A549 (cell line): Measurements from ENCODE around the gene C16orf54. TPM values are rescaled to one million over a fixed set of nuclear protein-coding genes. Genes with fewer than 3 reads are reported as not detected.

Experiments
- ATAC-seq, 2 experiments: fragments of 200-7000 bp in 1 of 2; fragments of >200 bp in 1 of 2; cut with Nextera tagmentation in 1 of 2; cut with Tn5 transposase in 1 of 2; 3 replicates each; pipeline versions ENCODE4 v1.8.0 to v1.9.1; 2018 to 2020; ENCODE audit warnings: mild to moderate bottlenecking in 1 of 2, moderate library complexity in 1 of 2
- CTCF ChIA-PET: fragments of 300-600 bp; sonication (Branson Sonifier 250); formaldehyde crosslinking; extraction: SDS; loops from one replicate; lab custom pipeline; 2021; ENCODE audit warnings: antibody characterized with exemption, inconsistent platforms; lab: Yijun Ruan, JAX
- POLR2A ChIA-PET: fragments of 350-600 bp; formaldehyde crosslinking; extraction: SDS; loops from one replicate; lab custom pipeline; 2021; ENCODE audit warnings: antibody characterized with exemption, inconsistent platforms; lab: Yijun Ruan, JAX
- DNase-seq, 2 experiments: peaks; one replicate each; pipeline versions ENCODE4 v3.0.0 to v3.0.0-alpha.2; 2011 to 2016; ENCODE audit warnings: low read depth in 1 of 2, low spot score in 1 of 2
- FAIRE-seq: peaks from 2 replicates; lab custom pipeline; 2011; peaks lifted over from hg19 to GRCh38; lab: Jason Lieb, UNC
- H3K27ac ChIP-seq, 2 experiments: fragments of >200 bp; sonication (Bioruptor Twin); formaldehyde crosslinking; 3 replicates each; pipeline ENCODE4 v1.5.1; 2016 to 2017
- H3K4me1 ChIP-seq: fragments of >200 bp; sonication (Bioruptor Twin); formaldehyde crosslinking; 3 replicates; pipeline ENCODE4 v1.6.1; 2016
- H3K4me2 ChIP-seq: fragments of >200 bp; sonication (Bioruptor Twin); formaldehyde crosslinking; 3 replicates; pipeline ENCODE4 v1.6.1; 2016
- H3K4me3 ChIP-seq: fragments of >200 bp; sonication (Bioruptor Twin); formaldehyde crosslinking; 3 replicates; pipeline ENCODE4 v1.5.1; 2016
- H3K9me3 ChIP-seq: fragments of >200 bp; sonication (Bioruptor Twin); formaldehyde crosslinking; 3 replicates; pipeline ENCODE4 v1.6.1; 2016
- ATOH8 ChIP-seq: fragments of 250-450 bp; sonication (Bioruptor Pico); IDR thresholded peaks from 2 replicates; pipeline ENCODE4 v1.5.0; 2020; ENCODE audit warnings: low read depth, mild to moderate bottlenecking, moderate library complexity
- BHLHE40 ChIP-seq: IDR thresholded peaks from 2 replicates; pipeline ENCODE4 v1.6.1; 2012; ENCODE audit warnings: low read depth, low read length, inconsistent platforms
- CEBPB ChIP-seq, 2 experiments: fragments of >200 bp in 1 of 2; sonication (Bioruptor Twin) in 1 of 2; formaldehyde crosslinking in 1 of 2; IDR thresholded peaks; 2 replicates each; pipeline ENCODE4 v1.6.1; 2012 to 2016
- CHD2 ChIP-seq: fragments of 150-350 bp; IDR thresholded peaks from 2 replicates; pipeline ENCODE4 v1.6.1; 2014; ENCODE audit warnings: low read length; ENCODE audit not compliant: partially characterized antibody
- ELK1 ChIP-seq: fragments of 150-350 bp; IDR thresholded peaks from 2 replicates; pipeline ENCODE4 v1.6.1; 2014; ENCODE audit warnings: low read depth, mild to moderate bottlenecking, low read length
- FOSB ChIP-seq: fragments of 250-450 bp; sonication (Bioruptor Pico); IDR thresholded peaks from 2 replicates; pipeline ENCODE4 v1.5.0; 2020; ENCODE audit warnings: mild to moderate bottlenecking, moderate library complexity
- FOSL2 ChIP-seq, 2 experiments: fragments of 450-650 bp in 1 of 2; fragments of >200 bp in 1 of 2; sonication (Bioruptor Twin) in 1 of 2; formaldehyde crosslinking; IDR thresholded peaks; 2 replicates each; pipeline versions ENCODE4 v1.5.0 to v1.6.1; 2016 to 2020; ENCODE audit warnings: mild to moderate bottlenecking in 1 of 2, moderate library complexity in 1 of 2
- FOXS1 ChIP-seq: fragments of 250-450 bp; sonication (Bioruptor Pico); IDR thresholded peaks from 2 replicates; pipeline ENCODE4 v1.5.0; 2020; ENCODE audit warnings: mild to moderate bottlenecking, moderate library complexity
- GATA3 ChIP-seq: IDR thresholded peaks from 2 replicates; pipeline ENCODE4 v1.6.1; 2012; ENCODE audit warnings: borderline replicate concordance
- HEYL ChIP-seq: fragments of 250-450 bp; sonication (Bioruptor Pico); IDR thresholded peaks from 2 replicates; pipeline ENCODE4 v1.8.0; 2021; ENCODE audit warnings: mild to moderate bottlenecking, moderate library complexity
- HOXA7 ChIP-seq: fragments of 250-450 bp; sonication (Bioruptor Pico); IDR thresholded peaks from 2 replicates; pipeline ENCODE4 v1.5.0; 2020; ENCODE audit warnings: mild to moderate bottlenecking, moderate library complexity
- HOXB13 ChIP-seq: fragments of 250-450 bp; sonication (Bioruptor Pico); IDR thresholded peaks from 2 replicates; pipeline ENCODE4 v1.5.0; 2020; ENCODE audit warnings: low read depth, mild to moderate bottlenecking, moderate library complexity
- HOXB5 ChIP-seq: fragments of 250-450 bp; sonication (Bioruptor Pico); IDR thresholded peaks from 2 replicates; pipeline ENCODE4 v1.5.0; 2020; ENCODE audit warnings: mild to moderate bottlenecking, moderate library complexity
- JUN ChIP-seq, 2 experiments: fragments of >200 bp; sonication (Bioruptor Twin); formaldehyde crosslinking; IDR thresholded peaks; 2 replicates in 1 of 2; 3 replicates in 1 of 2; pipeline ENCODE4 v1.6.1; 2016 to 2017
- KDM5A ChIP-seq: fragments of 200-600 bp; sonication (generic); IDR thresholded peaks from 2 replicates; pipeline ENCODE4 v1.6.1; 2016; ENCODE audit warnings: antibody characterized with exemption, mild to moderate bottlenecking
- PBX3 ChIP-seq: IDR thresholded peaks from 2 replicates; pipeline ENCODE4 v1.6.1; 2012
- PHF8 ChIP-seq: fragments of 200-600 bp; sonication (generic); IDR thresholded peaks from 2 replicates; pipeline ENCODE4 v1.6.1; 2016; ENCODE audit warnings: low read depth, mild to moderate bottlenecking, antibody characterized with exemption, moderate library complexity, borderline replicate concordance
- RARB ChIP-seq: fragments of 250-450 bp; sonication (Bioruptor Pico); IDR thresholded peaks from 2 replicates; pipeline ENCODE4 v1.8.0; 2021; ENCODE audit warnings: mild to moderate bottlenecking, moderate library complexity
- RFX5 ChIP-seq: fragments of 450-650 bp; IDR thresholded peaks from 2 replicates; pipeline ENCODE4 v1.7.1; 2014; ENCODE audit warnings: antibody characterized with exemption, mild to moderate bottlenecking, moderate library complexity
- RNF2 ChIP-seq: fragments of 200-600 bp; sonication (generic); IDR thresholded peaks from 2 replicates; pipeline ENCODE4 v1.6.1; 2016; ENCODE audit warnings: low read depth, mild to moderate bottlenecking, antibody characterized with exemption, moderate library complexity, borderline replicate concordance
- SREBF2 ChIP-seq: fragments of 450-650 bp; IDR thresholded peaks from 2 replicates; pipeline ENCODE4 v1.6.1; 2014; ENCODE audit warnings: mild to moderate bottlenecking, moderate library complexity
- TP53 ChIP-seq: fragments of 250-450 bp; sonication (Bioruptor Pico); IDR thresholded peaks from 2 replicates; pipeline ENCODE4 v1.5.0; 2021; ENCODE audit warnings: mild to moderate bottlenecking, moderate library complexity
- USF2 ChIP-seq: fragments of 450-650 bp; IDR thresholded peaks from 2 replicates; pipeline ENCODE4 v1.6.1; 2014; ENCODE audit warnings: antibody characterized with exemption
- ZC3H11A ChIP-seq: fragments of 450-650 bp; IDR thresholded peaks from 2 replicates; pipeline ENCODE4 v1.6.1; 2014; ENCODE audit warnings: antibody characterized with exemption, mild to moderate bottlenecking
- WGBS: methylation state at CpG from one replicate; pipeline ENCODE4 v1.1.6; 2017; ENCODE audit errors: missing lambda C conversion rate; 5-methylcytosine and 5-hydroxymethylcytosine counted together
- polyA plus RNA-seq, 4 experiments: library from polyadenylated mRNA; depleted of rRNA in 3 of 4; stranded (reverse); fragments of >200 nt; fragmentation: RNase III in 1 of 4; extraction: RNeasy Plus Mini Kit Qiagen cat#74134 plus additional on column Dnase treatment in 1 of 4; gene quantifications; 2 replicates in 3 of 4; 3 replicates in 1 of 4; pipeline ENCODE4 v1.2.3, GENCODE V29; 2011 to 2017

C16orf54 gene
- polyA plus RNA-seq, 2 of the 4 experiments (the other 2 are of a cell fraction) = not detected

- Histone ChIP-seq H3K4me2 (no peak overlapping the region), H3K27ac (no peak overlapping the region), H3K9me3 (no peaks in the 10 kb centered on the region), H3K4me3 (no peak overlapping the region), H3K4me1 (no peaks in the 10 kb centered on the region)
- DNase-seq (no peak), FAIRE-seq (no peak), ATAC-seq (no peak)
- POLR2A ChIA-PET = no interaction called here
- TF ChIP-seq PHF8 = no peak
- TF ChIP-seq CHD2 = no peak
- TF ChIP-seq HOXB5 (CRISPR knock-in tag) = no peak
- no peak for TF ChIP-seq ELK1
- no peak for TF ChIP-seq HOXB13 (CRISPR knock-in tag)
- no peak for TF ChIP-seq RNF2
- no peak for TF ChIP-seq HEYL (CRISPR knock-in tag)
- no peak for TF ChIP-seq RFX5
- TF ChIP-seq FOSB (CRISPR knock-in tag) = no peak
- TF ChIP-seq FOXS1 (CRISPR knock-in tag) = no peak
- no peak for TF ChIP-seq GATA3
- TF ChIP-seq BHLHE40 = no peak
- no peak for TF ChIP-seq SREBF2
- no peak for TF ChIP-seq FOSL2 (IDR thresholded peaks at IDR 0.05)
- no peak for TF ChIP-seq FOSL2 (CRISPR knock-in tag; IDR thresholded peaks at IDR 0.05)
- no peak for TF ChIP-seq CEBPB (IDR thresholded peaks at IDR 0.05)
- TF ChIP-seq ATOH8 = no peak
- CTCF ChIA-PET = interaction anchor here (0.9 to 1.2 kb wide), 2 partner anchors 9 to 26 kb away, joined by 3 to 7 read pairs; no protein-coding TSS in a partner anchor
- WGBS = 39% methylated on average over 2 of the region's 2 CpGs
Observed at GRCh38 chr16:29738514-29738913, 7.3 kb downstream of the C16orf54 start.

- POLR2A ChIA-PET = no interaction called here
- no peak for TF ChIP-seq SREBF2
- no peak for TF ChIP-seq TP53
- TF ChIP-seq RARB = no peak
- no peak for TF ChIP-seq HOXA7 (CRISPR knock-in tag)
- no peak for TF ChIP-seq USF2
- TF ChIP-seq CHD2 = no peak
- no peak for TF ChIP-seq JUN (IDR thresholded peaks at IDR 0.05)
- TF ChIP-seq ZC3H11A = no peak
- TF ChIP-seq HEYL (CRISPR knock-in tag) = no peak
- TF ChIP-seq HOXB13 (CRISPR knock-in tag) = no peak
- no peak for TF ChIP-seq KDM5A
- no peak for TF ChIP-seq ATOH8
- TF ChIP-seq GATA3 = no peak
- no peak for TF ChIP-seq FOSL2 (IDR thresholded peaks at IDR 0.05)
- no peak for TF ChIP-seq FOSL2 (CRISPR knock-in tag; IDR thresholded peaks at IDR 0.05)
- TF ChIP-seq PBX3 = no peak
- CTCF ChIA-PET = interaction anchor here (0.9 to 1.7 kb wide), 2 partner anchors 17 to 26 kb away, joined by 3 read pairs; no protein-coding TSS in a partner anchor
- no peak overlapping the region for H3K4me2 ChIP-seq
- WGBS = 53% methylated on average over 5 of the region's 5 CpGs
- H3K4me1 ChIP-seq = no peaks in the 10 kb centered on the region
- ATAC-seq = 0 out of 6 replicates have a peak, but pooled peaks of 1 of the 2 experiments have one; percentile 39
- no peak overlapping the region for H3K27ac ChIP-seq
- FAIRE-seq = no peak
- no peaks in the 10 kb centered on the region for H3K9me3 ChIP-seq
- no peak overlapping the region for H3K4me3 ChIP-seq
- DNase-seq = no peak
Observed at GRCh38 chr16:29737713-29738112, 8.1 kb downstream of the C16orf54 start.
